HG03575 (cell line): Measurements from ENCODE around the gene SYNJ2.

Experiments
- ATAC-seq: cut with Tn5 transposase; IDR thresholded peaks from one replicate; pipeline ENCODE4 v1.9.1; 2021; ENCODE audit not compliant: unreplicated experiment, insufficient number of reproducible peaks, low FRiP score; ENCODE audit errors: extremely low read depth

The SYNJ2 gene

DNA sequence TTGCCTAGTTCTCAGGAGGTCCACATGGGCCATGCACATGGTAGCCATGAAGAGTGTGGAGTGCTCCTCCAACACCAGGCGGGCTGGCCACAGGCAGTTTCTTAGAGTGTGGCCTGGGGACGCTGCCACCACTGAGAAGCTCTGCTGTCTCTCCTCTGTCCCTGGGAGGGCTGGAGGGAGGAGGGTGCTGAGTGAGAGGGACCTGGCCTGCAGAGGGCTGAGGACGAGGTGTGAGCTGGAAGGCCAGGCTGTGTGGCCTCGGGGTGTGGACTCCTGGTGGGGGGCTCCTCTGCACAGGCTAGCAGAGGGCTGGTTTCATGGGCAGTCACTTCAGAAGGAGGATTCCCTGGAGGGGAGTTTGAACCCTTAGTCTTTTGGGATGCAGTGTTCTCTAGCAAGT, 39.7 kb downstream of the SYNJ2 start:
- ATAC-seq = no peak

DNA sequence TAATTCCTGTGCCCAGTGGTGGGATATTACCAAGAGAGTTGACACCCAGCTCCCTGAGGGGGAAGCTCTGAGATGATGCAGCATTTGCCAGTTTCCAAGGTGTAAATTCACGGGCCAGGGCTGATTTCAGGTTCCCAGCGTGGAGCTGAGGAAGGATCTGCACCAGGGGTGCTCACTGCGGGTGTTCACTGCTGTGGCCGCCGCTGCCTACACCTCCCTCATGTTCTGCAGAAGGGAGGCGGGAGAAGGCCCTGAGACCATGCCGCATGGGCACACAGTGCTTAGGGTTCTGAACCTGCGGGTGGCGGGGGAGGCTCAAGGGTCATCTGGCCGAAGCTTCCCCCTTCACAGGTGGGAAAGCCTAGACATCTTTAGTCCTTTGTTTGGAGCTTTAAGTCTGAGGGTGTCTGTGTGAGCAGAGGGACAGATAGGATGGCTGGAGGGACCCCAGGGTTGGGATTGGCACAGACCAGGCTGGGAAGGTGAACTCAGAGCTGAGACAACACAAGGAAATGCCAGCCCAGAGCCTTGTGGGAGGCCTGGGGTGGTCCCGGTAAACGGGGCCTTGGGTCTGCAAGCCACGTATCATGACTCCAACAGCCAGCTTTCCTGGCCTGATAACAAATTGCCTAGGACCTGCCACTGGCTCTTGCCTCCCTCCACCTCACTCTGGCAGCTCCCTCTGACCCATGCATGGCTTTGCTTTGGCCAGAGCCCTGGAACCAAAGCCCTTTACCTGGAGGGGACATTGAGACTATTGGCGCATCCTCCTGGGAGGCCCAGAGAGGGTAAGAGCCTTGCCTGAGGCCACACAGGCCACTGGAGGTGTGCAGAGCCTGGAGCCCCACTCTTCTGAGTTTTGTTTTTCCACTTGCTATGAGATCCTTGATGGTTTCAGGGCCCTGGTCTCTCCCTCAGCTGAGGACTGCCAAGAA, 40.4 kb downstream of the SYNJ2 start:
- ATAC-seq = no peak

DNA sequence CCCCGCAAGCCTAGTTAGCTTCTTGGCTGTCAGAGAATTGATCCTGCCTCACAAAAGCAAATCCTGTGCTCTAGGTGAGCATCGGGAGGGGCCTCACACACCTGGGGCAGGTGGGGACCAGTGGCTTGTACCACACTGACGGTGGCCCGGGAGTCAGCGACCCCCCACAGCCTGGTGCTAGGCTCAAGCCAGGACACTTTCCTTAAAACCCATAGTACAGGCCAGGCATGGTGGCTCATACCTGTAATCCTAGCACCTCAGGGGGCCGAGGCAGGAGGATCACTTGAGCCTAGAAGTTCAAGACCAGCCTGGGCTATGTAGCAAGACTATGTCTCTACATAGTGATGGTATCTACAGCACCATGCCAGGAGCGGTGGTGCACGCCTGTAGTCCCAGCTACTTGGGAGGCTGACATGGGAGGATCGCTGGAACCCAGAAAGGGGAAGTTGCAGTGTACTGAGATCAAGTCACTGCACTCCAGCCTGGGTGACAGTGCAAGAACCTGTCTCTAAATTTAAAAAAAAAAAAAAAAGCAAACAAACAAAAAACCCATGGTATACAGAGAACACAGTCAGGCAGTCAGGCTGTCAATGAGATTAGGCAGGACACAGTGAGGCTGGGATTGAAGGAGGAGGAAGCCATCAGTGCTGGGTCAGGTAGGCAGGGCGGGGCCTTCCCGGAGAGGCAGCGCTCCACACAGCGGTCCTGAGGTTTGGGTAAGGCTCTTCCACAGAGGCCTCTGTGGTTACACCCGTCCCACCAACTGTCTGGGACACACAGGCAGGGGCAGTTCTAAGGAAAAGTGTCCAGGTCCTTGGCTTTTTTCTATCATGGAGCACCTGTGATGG, 41.3 kb downstream of the SYNJ2 start:
- no peak for ATAC-seq

GRCh38 chr6:158023597-158023939, 41.9 kb downstream of the SYNJ2 start:
- ATAC-seq = no peak

DNA sequence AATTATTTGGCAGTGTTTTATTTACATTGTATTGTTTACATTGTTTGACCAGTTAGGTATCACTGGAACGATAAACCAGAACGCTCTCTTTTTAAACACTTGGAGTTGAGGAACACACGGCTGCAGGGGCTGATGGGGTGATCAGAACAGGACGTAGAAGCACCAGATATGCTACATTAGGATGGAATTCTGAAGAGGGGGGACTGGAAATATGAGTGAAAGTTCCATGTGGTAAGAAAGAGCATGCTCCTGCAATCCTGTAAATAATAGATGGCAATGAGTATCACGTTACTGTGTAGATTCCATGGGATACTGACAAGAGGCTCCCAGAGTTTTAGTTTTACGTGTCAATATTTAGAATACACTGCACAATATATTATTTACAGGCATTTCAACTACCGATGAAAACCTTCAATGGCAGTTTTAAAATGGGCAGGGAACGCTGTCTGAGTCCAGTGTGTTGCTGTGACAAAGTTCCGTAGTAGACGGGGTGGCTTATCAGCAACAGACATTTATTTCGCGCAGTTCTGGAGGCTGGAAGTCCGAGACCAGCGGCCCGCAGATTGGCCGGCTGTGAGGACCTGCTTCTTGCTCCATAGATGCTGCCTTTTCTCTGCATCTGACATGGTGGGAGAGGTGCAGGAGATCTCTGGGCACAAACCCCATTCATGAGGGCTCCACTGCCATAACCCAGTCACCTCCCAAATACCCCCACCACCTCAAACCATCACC, 43.1 kb downstream of the SYNJ2 start:
- ATAC-seq = no peak

GRCh38 chr6:158026054-158026900, 44.6 kb downstream of the SYNJ2 start:
- ATAC-seq = no peak

DNA sequence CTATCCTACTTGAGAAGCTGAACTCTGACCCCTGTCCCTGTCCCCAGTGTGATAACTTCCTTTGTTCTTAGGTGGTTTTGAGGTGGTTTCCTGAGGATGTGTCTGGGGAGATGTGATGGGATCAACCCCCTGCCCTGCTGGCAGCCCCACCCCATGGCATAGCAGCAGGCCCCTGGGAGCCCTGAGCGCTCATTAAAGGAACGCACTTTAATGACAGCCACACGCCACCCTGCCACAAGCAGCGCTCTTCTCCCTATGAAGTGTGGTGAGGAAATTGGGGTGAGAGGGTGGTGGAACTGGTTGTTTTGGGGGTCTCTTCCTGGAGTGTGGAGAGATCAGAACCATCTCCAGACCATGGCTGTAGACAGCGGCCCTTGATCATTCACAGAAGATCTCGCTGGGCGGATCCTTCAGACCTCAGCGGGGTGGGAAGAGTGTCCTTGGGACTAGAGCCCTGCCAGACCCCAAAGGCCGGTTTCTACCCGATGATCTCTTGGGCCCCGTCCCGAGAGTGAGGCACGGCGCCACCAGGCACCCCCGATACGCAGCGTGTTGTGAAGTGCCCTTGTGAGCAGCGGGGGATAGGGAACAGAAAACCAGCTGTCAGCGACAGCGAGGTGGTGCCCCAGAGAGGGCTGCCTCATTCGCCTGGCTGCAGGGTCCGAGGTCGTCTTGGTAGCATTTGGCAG, 45.4 kb downstream of the SYNJ2 start:
- ATAC-seq = no peak

GRCh38 chr6:158027590-158028285, 46.1 kb downstream of the SYNJ2 start:
- no peak for ATAC-seq

DNA sequence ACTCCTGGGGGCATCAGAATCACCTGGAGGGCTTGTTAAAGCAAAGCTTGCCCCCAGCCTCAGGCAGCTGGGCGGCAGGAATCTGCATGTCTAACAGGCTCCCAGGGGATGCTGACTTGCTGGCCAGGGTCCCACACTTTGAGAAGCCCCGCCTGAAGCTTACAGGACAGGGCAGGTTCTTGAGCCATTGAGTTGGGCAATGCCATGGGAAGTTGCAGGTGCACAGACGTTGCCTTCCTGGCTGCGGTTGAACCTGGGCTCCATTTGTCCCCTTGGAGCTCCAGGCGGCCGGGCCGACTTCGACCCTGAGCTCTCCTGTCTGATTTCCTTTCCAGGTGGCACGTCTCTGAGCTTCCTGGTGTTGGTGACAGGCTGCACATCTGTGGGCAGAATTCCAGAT, 46.8 kb downstream of the SYNJ2 start:
- no peak for ATAC-seq

DNA sequence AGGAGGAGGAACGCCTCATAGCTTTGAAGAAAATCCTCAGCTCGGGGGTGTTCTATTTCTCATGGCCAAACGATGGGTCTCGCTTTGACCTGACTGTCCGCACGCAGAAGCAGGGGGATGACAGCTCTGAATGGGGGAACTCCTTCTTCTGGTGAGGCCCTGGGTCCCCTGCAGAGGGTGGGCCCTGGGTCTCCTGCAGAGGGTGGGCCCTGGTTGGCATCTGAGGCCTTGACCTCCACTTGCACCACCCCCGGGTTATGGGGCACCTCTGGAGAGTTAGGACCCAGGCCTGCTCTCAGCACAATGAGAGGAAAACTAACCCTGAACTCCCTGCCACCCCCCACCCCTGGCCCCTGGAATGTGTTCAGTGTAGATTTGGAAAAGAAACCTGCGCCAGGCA, 47.2 kb downstream of the SYNJ2 start:
- no peak for ATAC-seq

- ATAC-seq = no peak
These were observed 48.1 kb downstream of the SYNJ2 start for GRCh38 chr6:158029668-158030230.

DNA sequence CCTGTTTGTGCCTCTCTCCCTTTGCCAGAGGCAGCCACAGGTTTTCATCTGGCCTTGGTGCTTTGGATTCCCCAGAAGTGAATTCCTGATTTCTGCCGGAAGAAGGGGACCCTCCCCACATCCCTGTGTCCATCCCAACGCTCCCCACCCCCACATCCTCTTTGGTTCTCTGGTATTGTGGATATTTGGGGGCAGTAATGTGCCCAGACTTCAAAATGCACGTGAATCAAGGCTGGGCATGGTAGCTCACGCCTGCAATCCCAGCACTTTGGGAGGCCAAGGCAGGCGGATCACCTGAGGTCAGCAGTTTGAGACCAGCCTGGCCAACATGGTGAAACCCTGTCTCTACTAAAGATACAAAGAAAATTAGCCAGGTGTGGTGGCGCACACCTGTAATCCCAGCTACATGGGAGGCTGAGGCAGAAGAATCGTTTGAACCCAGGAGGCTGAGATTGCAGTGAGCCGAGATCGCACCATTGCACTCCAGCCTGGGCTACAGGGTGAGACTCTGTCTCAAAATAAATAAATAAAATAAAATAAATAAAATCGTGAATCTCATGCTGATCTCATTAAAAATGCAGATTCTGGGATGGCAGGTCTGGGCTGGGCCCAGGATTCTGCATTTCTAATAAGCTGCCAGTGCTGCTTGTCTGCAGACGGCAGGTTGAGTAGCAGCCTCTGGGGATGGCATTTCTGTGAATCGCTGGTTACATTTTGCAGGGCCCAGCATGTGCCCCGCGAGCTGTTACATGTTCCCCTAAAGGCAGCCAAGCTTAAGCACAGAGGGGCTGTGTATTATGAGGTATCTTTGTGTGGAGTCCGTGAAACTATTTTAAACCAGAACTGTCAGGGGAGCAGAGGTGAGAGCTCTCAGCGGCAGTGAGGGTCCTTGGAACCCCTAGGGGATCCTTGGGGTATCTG, 49.0 kb downstream of the SYNJ2 start:
- no peak for ATAC-seq

DNA sequence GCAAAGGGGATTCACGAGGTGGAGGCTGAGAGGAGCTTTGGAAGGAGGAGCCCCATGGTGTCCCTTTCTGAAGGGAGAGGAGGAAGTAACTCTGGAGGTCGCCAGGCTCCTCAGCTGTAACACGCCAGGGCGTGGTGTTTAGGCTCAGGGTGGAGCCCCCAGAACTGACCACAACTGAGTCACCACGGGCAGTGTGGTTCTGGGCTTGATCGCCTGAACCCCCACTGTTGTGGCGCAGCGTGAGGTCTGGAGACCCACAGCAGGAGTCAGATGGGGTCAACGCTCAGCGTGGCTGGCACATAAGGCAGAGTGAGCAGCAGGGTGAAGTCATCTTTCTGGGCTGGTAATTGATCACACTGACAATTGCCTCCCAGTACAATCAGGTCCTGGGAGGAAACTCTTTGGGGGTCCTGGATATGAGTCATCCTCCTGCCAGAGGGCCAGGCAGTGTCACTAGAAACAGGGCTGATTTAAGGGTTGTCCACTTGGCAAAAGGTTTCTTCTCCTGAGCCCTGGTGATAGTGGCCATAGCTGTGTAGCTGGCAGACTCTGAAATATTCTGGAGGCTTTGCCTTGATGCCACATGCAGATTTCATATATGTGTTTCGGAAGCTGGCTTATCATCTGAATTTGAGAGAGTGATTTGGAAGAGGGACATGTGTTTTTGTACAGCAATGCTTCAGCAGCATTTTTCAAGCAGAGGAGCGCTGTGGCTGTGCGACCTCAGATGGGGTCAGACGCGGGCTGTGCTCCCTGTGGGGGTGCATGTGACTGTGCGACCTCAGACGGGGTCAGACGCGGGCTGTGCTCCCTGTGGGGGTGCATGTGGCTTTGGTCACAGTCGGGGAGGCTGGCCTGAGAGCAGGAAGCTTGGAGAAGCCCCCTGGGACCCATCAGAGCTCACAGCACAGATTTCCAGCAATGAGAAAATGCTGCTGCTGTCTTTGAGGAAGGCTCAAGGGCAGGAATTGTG, 50.0 kb downstream of the SYNJ2 start:
- no peak for ATAC-seq

GRCh38 chr6:158032354-158032733, 50.7 kb downstream of the SYNJ2 start:
- no peak for ATAC-seq

DNA sequence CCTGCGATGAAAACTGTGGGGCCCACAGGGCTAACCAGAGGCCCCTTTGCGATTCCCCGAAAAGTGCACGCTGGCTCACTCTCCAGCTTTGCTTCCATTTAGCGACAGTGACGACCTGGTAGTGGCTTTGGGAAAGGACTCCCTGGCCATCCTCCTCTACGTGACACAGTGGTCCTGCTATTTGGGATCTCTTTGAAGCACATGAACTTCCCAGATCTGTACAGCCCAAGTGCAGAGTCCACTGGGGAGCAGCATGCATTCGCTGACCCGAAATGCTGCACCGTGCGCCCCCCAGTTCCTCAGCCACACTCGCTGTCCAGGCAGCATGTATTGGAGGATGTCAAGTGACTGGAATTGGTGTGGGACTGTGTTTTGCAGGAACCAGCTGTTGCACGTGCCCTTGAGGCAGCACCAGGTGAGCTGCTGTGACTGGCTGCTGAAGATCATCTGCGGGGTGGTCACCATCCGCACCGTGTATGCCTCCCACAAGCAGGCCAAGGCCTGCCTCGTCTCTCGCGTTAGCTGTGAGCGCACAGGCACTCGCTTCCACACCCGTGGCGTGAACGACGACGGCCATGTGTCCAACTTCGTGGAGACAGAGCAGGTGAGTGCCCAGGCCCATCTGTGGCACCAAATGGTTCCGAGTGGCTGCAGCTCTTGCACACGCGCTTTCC, 51.6 kb downstream of the SYNJ2 start:
- ATAC-seq = no peak
